ENCODE results near the gene CCDC71. TPM values are rescaled to one million over a fixed set of nuclear protein-coding genes. Genes with fewer than 3 reads are reported as not detected.

CCDC71 gene
- total and polyA plus RNA-seq, 2 of the 13 experiments (the other 11 are each of a cell fraction or from before 2014, with no cell fraction given), result 9.7 to 14.3 TPM

DNA sequence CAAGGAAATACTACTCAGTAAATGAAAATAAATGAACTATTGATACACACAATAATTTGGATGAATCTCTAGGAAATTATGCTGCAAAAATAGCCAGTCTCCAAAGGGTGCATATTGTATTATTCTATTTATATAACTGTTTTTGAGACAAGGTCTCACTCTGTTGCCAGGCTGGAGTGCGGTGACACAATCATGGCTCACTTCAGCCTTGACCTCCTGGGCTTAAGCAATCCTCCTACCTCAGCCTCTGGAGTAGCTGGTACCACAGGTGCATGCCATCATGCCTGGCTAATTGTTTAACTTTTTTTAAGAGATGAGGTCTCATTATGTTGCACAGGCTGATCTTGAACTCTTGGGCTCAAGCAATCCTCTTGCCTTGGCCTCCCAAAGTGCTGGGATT is 17.7 kb upstream of the CCDC71 start (continued):
- TF ChIP-seq, protein P1, sequence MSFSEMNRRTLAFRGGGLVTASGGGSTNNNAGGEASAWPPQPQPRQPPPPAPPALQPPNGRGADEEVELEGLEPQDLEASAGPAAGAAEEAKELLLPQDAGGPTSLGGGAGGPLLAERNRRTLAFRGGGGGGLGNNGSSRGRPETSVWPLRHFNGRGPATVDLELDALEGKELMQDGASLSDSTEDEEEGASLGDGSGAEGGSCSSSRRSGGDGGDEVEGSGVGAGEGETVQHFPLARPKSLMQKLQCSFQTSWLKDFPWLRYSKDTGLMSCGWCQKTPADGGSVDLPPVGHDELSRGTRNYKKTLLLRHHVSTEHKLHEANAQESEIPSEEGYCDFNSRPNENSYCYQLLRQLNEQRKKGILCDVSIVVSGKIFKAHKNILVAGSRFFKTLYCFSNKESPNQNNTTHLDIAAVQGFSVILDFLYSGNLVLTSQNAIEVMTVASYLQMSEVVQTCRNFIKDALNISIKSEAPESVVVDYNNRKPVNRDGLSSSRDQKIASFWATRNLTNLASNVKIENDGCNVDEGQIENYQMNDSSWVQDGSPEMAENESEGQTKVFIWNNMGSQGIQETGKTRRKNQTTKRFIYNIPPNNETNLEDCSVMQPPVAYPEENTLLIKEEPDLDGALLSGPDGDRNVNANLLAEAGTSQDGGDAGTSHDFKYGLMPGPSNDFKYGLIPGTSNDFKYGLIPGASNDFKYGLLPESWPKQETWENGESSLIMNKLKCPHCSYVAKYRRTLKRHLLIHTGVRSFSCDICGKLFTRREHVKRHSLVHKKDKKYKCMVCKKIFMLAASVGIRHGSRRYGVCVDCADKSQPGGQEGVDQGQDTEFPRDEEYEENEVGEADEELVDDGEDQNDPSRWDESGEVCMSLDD (CRISPR knock-in tag; IDR thresholded peaks at IDR 0.05; ENCODE audit: borderline replicate concordance), result no peak
- TF ChIP-seq PLRG1 (conservative IDR thresholded peaks at IDR 0.05) (no peak), NR2C2 (CRISPR knock-in tag; IDR thresholded peaks at IDR 0.05; ENCODE audit: borderline replicate concordance) (peak; percentile 86), SRSF9 (IDR thresholded peaks at IDR 0.05; ENCODE audit: borderline replicate concordance, insufficient read depth, low read depth, low read length, poor library complexity, severe bottlenecking) (no peak), FOXO1 (CRISPR knock-in tag; IDR thresholded peaks at IDR 0.05) (peak; percentile 32; the same call in 1 of the 2 replicates), ZNF138 (CRISPR knock-in tag; IDR thresholded peaks at IDR 0.05; ENCODE audit: low read depth) (no peak), ZNF660 (CRISPR knock-in tag; IDR thresholded peaks at IDR 0.05; ENCODE audit: borderline replicate concordance, low read depth) (no peak), IKZF4 (CRISPR knock-in tag; IDR thresholded peaks at IDR 0.05; ENCODE audit: borderline replicate concordance, low read depth, not compliant biosample characterization) (no peak), HNF4A (CRISPR knock-in tag; IDR thresholded peaks at IDR 0.05) (peak; percentile 67), SOX13 (IDR thresholded peaks at IDR 0.05) (no peak), SOX13 (CRISPR knock-in tag; conservative IDR thresholded peaks at IDR 0.05 in 1 of 2, IDR thresholded peaks at IDR 0.05 in 1 of 2) (peak in 1 of 2 experiments; percentile 67; a peak in 2 of 4 replicates), NR3C1 (CRISPR knock-in tag; IDR thresholded peaks at IDR 0.05) (no peak), SCMH1 (CRISPR knock-in tag; IDR thresholded peaks at IDR 0.05; ENCODE audit: borderline replicate concordance) (no peak), ZNF337 (CRISPR knock-in tag; IDR thresholded peaks at IDR 0.05; ENCODE audit: borderline replicate concordance, low read depth) (no peak), ZMYM4 (CRISPR knock-in tag; IDR thresholded peaks at IDR 0.05) (0 out of 2 replicates have a peak, but pooled peaks have one; percentile 20), FOXK1 (CRISPR knock-in tag; IDR thresholded peaks at IDR 0.05; ENCODE audit: borderline replicate concordance, low read depth) (peak; percentile 45; the same call in 1 of the 2 replicates)
- TF ChIP-seq, protein P2, sequence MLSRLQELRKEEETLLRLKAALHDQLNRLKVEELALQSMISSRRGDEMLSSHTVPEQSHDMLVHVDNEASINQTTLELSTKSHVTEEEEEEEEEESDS (CRISPR knock-in tag; IDR thresholded peaks at IDR 0.05; ENCODE audit: borderline replicate concordance), result no peak
- TF ChIP-seq, protein P3, sequence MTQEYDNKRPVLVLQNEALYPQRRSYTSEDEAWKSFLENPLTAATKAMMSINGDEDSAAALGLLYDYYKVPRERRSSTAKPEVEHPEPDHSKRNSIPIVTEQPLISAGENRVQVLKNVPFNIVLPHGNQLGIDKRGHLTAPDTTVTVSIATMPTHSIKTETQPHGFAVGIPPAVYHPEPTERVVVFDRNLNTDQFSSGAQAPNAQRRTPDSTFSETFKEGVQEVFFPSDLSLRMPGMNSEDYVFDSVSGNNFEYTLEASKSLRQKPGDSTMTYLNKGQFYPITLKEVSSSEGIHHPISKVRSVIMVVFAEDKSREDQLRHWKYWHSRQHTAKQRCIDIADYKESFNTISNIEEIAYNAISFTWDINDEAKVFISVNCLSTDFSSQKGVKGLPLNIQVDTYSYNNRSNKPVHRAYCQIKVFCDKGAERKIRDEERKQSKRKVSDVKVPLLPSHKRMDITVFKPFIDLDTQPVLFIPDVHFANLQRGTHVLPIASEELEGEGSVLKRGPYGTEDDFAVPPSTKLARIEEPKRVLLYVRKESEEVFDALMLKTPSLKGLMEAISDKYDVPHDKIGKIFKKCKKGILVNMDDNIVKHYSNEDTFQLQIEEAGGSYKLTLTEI (CRISPR knock-in tag; conservative IDR thresholded peaks at IDR 0.05), result no peak
- TF ChIP-seq, protein P4, sequence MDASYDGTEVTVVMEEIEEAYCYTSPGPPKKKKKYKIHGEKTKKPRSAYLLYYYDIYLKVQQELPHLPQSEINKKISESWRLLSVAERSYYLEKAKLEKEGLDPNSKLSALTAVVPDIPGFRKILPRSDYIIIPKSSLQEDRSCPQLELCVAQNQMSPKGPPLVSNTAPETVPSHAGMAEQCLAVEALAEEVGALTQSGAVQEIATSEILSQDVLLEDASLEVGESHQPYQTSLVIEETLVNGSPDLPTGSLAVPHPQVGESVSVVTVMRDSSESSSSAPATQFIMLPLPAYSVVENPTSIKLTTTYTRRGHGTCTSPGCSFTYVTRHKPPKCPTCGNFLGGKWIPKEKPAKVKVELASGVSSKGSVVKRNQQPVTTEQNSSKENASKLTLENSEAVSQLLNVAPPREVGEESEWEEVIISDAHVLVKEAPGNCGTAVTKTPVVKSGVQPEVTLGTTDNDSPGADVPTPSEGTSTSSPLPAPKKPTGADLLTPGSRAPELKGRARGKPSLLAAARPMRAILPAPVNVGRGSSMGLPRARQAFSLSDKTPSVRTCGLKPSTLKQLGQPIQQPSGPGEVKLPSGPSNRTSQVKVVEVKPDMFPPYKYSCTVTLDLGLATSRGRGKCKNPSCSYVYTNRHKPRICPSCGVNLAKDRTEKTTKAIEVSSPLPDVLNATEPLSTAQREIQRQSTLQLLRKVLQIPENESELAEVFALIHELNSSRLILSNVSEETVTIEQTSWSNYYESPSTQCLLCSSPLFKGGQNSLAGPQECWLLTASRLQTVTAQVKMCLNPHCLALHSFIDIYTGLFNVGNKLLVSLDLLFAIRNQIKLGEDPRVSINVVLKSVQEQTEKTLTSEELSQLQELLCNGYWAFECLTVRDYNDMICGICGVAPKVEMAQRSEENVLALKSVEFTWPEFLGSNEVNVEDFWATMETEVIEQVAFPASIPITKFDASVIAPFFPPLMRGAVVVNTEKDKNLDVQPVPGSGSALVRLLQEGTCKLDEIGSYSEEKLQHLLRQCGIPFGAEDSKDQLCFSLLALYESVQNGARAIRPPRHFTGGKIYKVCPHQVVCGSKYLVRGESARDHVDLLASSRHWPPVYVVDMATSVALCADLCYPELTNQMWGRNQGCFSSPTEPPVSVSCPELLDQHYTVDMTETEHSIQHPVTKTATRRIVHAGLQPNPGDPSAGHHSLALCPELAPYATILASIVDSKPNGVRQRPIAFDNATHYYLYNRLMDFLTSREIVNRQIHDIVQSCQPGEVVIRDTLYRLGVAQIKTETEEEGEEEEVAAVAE (CRISPR knock-in tag; IDR thresholded peaks at IDR 0.05; ENCODE audit: borderline replicate concordance), result no peak
- TF ChIP-seq, protein P5, sequence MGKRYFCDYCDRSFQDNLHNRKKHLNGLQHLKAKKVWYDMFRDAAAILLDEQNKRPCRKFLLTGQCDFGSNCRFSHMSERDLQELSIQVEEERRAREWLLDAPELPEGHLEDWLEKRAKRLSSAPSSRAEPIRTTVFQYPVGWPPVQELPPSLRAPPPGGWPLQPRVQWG (CRISPR knock-in tag; IDR thresholded peaks at IDR 0.05; ENCODE audit: borderline replicate concordance, low read depth), result no peak

All from HepG2 (cell line).